HG02970 (cell line): ENCODE results near the gene LAMA2.

Source experiments
- ATAC-seq: cut with Tn5 transposase; IDR thresholded peaks from one replicate; pipeline ENCODE4 v1.9.1; 2021; ENCODE audit warnings: mild to moderate bottlenecking, moderate library complexity, moderate number of reproducible peaks; ENCODE audit not compliant: unreplicated experiment, low FRiP score

The LAMA2 gene

DNA sequence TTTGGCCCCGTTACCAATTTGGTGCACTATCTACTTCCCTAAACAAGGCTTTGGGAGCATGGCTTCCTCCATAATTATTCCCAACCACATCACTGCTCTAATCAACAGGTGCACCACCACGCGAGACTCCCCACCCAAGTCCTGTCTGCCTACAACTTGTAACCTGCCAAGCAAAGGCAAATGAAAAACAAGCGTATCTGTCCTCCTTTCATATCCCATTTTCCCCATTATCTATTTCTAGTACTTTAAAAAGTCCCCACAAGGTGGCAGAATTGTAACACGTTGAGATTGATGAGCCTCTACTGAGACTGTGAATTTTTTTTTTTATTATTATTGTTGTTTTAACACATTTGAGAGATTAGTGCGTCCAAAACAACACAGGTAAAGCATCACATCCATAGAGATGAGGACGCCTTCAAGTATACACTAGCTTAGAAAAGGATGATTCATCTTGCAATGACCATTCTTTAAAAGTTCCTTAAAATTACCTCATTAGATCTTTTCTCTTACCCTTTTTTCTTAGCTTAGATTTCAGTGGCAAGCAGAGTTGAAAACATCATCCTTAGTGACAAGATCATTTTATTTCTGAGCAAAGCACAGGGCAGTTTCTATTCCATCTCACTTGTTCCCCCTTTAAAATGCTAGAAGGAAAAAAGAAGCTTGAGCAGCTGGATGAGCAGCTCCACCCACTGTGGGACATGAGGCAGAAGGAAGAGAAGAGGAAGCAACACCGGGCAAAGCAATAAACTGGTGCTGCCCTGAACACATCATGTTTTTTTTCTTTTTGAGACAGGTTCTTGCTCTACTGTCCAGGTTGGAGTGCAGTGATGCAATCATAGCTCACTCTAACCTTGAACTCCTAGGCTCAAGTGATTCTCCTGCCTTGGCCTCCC, 616.3 kb downstream of the LAMA2 start:
- ATAC-seq, result no peak

DNA sequence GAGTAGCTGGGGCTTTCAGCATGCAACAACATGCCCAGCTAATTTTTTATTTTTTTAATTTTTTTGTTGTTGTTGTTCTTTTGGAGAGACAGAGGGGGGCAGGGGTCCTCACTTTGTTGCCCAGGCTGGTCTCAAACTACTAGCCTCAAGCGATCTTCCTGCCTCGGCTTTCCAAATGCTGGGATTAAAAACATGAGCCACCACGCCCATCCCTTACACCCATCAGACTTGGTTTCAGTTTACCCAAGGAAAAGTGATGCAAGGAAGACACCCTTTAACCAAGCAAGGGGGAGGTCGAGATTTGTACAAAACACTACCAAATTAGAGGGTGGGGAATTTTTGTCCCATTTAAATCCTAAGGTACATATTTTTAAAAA, 616.9 kb downstream of the LAMA2 start:
- no peak for ATAC-seq

- no peak for ATAC-seq
Observed at GRCh38 chr6:129500958-129501739, 618.2 kb downstream of the LAMA2 start.

DNA sequence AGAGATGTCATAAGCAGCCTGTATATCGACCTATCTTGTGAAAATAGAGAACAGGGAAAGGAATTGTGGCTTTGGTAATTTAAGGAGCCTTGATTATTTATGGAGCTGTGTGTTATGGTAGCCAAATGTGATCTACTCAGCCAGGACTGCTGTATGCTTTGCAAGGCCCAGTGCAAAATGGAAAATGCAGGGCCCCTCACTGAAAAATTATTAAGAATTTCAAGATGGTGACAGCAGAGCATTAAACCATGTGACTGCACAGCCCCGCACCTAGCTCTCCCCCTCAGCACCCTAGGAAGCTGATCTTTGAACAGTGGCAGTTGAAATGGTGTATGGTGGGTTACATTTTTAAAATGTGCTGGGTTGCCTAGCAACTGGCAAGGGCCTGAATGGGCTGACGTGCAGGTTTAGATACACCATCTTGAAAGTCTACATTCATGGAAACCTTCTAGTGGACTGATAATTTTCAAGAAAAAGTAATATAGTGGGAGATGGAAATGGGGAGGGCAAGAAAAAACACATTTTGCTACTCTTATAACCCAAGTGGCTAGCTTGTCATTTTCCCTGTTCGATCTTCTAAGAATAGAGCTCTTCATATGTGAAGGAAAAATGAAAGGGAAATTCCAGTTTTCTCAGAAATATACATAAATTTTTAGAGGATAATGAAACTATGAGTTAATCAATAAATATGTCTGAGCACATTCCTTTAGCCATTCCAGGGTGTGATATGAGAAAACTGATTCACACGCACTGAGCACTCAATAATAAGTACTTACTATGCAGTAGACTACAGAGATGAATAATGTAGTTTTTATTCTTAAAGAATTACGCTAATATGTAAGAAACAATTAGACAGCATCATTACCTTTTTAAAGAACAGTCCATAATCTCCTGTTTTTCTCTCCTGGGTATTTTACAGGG, 619.1 kb downstream of the LAMA2 start:
- no peak for ATAC-seq

DNA sequence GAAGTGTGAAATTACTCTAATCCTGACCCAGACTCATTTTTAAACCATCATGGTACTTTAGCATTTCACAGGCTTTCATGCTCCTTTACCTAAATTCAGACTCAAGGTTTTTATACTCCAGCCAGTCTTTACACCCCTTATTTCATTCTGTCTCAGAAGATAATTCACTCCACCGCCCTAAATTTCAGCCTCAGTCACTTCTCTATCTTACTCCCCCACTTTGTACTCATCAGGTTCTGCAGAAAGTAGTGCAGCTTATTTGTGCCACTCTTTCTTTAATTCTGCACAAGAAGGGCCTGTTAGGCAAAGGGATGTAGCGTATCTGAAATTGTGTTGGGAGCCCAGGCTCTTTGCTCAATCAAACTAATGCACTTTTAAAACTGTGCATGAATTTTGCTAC, 621.5 kb downstream of the LAMA2 start:
- ATAC-seq, result no peak

DNA sequence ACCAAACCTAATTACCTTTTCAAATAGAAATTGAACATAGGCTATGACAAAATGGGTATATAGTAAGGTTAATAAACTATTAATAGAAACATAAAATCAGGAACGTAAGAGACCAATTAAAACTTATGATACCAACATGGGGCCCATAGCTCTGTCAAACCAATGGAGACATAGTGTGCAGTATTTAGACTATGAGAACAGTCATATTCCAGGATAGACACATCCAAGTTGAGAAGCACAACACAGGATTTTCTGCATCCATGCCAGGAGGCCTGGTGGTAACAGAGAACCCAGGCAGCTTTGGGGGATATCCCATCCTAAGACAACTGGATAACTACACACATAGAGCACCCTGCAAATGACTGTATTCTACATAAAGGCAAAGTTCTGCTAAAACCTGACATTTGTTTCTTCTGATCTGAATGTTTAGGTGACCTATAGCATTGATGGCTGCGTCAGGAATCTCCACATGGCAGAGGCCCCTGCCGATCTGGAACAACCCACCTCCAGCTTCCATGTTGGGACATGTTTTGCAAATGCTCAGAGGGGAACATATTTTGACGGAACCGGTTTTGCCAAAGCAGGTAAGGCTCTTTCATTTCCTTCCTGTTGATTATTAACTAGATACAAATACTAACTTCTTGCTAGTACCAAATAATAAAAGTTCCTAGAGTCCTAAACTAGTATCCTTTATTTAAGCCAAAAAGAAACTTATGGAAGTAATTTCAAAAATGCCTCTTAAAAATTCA, 624.3 kb downstream of the LAMA2 start:
- ATAC-seq, result no peak

- ATAC-seq, result no peak
Observed at GRCh38 chr6:129507846-129508245, 624.9 kb downstream of the LAMA2 start.

GRCh38 chr6:129508477-129509145, 625.7 kb downstream of the LAMA2 start:
- ATAC-seq, result no peak

DNA sequence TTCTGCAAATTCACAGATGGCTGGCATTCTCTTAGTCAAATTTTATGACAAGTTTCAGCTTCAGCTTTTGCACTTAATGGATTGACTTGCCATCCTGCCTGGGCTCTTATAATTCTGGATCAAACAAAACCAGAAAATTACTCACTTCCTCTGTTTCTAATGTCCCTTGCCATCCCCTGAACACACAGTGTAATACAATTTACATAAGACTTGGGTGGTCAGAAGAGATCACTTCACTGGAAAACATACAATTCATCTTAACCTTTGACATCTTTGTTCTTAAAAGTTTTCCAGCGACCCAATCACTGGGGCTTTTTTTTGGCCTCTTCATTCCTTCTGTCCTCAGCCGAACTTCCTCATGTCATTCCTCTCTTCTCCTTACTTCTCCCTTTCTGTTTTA, 628.0 kb downstream of the LAMA2 start:
- ATAC-seq, result no peak

- no peak for ATAC-seq
Observed at GRCh38 chr6:129513471-129513870, 630.5 kb downstream of the LAMA2 start.

DNA sequence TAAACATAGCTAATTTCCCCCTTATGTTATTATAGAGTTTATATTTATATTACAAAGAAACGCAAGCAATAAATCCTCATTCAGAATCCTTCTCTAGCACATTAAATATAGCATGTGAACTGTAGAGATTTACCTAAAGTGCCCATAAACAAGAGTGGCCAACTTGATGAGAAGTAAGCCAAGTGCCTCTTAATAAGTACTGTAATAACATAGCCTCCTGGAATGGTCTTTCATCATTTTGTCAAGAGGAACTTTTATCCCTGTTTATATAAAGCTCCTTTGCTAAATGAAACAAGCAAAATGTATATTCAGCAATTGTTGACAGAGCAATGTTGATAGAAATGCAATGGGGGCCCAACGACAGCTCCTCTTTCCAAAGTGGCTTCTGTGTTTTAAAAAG, 632.1 kb downstream of the LAMA2 start:
- ATAC-seq, result no peak

DNA sequence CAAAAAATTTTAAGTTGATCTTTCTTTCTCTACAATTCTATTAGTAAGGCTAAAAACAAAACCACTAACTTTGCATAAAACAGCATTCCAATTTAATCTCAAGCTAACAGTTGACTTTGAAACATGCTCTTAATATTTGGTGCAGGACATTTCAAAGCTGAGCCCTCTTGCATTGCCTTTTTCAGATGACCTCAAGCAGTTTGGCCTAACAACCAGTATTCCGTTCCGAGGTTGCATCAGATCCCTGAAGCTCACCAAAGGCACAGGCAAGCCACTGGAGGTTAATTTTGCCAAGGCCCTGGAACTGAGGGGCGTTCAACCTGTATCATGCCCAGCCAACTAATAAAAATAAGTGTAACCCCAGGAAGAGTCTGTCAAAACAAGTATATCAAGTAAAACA, 633.1 kb downstream of the LAMA2 start:
- no peak for ATAC-seq

DNA sequence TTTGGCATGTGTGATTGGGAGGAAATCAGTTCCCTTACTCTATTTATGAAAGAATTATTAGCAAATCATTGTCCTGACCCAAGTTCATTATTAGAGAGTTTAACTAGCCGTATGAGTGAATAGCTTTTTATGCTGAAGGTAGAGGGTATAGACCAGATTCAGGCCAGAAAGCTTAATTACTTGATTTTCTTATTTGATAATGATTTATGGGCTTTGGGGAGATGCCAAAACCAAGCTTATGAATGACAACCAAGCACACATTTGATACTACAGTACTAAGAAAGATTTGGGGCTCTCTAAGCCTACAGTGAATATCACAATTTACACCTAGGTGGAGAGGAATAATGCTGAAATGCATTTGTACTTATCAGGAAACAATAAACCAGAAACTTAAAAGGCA, 633.8 kb downstream of the LAMA2 start:
- ATAC-seq, result no peak

- ATAC-seq, result no peak
Observed at GRCh38 chr6:129517288-129517687, 634.4 kb downstream of the LAMA2 start.

DNA sequence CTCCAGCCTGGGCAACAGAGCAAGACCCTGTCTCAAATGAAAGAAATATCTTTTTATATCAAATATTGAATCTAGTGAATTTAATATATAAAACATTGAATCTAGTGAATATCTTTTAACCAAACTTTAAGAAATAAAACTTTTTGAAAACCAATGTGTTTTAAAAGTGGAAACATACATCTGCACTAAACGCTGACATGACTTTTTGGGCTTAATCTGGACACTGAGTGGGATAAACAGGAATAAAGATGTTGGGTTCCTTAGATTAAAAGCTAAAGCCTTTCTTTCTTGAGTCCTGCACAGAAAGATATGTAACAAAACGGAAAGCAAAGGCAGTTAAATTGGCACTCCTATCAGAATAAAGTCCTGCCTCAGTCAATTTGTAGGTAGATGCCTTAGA, 636.8 kb downstream of the LAMA2 start:
- no peak for ATAC-seq

- no peak for ATAC-seq
Observed at GRCh38 chr6:129521946-129522345, 639.0 kb downstream of the LAMA2 start.

DNA sequence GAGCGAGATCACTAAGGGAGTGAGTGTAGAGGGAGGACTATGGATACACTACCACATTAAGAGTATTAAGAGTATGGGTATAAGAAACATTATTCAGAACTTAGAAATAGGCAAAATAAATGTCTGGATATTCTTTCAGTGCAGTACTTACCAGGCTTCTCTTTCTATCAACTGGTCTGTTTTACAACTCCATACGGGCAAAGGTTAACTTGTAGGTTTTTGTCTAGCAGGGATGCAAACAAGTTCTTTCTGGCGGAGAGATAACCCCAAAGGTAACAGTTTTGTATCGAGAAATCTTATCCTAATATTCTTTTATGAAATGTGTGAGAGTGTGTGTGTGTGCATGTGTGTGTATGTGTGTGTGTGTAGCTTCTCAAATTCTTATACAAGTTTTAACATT, 640.9 kb downstream of the LAMA2 start:
- no peak for ATAC-seq

- no peak for ATAC-seq
Observed at GRCh38 chr6:129525055-129525454, 642.1 kb downstream of the LAMA2 start.

- no peak for ATAC-seq
Observed at GRCh38 chr6:129534926-129535325, 652.0 kb downstream of the LAMA2 start.
